ENCODE results near the gene LSM4.

The LSM4 gene

DNA sequence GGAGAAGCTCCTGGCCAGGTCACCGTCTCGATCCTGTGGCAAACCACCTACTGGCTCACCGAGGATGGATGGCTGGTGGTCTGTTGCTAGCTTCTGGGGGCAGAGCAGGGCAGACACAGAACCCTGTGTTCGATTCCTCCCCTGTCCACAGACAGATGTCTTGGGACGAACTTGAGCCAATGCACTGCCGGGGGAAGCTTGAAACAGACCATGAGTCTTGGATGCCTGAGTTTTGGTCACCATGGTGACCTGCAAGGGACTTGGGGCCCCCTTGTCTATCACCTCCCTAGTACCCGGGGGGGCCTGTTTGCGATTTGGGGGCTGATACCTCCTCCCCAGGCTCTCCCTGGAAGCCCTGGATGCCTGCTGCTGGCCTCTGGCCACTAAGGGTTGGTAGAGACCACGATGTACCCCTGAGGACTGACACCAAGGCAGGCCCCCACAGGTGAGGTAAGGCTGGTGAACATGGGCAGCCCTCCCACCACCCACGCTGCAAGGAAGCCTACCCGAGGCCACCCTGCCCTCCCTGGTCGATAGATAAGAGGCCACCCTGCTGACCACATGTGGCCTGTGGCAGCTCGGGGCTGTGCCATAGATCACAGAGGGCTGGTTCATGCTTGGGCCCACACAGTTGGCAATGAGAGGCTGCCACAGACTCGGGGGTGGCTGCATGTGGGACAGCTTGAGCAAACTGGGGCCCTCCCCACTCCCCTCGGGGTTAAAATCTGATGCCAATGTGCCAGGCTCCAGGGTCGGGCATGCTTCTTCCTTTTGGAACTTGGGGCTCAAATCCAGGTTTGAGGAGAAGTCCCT lies 59.3 kb downstream of the LSM4 start:
- TF ChIP-seq, protein P1, sequence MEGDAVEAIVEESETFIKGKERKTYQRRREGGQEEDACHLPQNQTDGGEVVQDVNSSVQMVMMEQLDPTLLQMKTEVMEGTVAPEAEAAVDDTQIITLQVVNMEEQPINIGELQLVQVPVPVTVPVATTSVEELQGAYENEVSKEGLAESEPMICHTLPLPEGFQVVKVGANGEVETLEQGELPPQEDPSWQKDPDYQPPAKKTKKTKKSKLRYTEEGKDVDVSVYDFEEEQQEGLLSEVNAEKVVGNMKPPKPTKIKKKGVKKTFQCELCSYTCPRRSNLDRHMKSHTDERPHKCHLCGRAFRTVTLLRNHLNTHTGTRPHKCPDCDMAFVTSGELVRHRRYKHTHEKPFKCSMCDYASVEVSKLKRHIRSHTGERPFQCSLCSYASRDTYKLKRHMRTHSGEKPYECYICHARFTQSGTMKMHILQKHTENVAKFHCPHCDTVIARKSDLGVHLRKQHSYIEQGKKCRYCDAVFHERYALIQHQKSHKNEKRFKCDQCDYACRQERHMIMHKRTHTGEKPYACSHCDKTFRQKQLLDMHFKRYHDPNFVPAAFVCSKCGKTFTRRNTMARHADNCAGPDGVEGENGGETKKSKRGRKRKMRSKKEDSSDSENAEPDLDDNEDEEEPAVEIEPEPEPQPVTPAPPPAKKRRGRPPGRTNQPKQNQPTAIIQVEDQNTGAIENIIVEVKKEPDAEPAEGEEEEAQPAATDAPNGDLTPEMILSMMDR (IDR thresholded peaks at IDR 0.05) = no peak

DNA sequence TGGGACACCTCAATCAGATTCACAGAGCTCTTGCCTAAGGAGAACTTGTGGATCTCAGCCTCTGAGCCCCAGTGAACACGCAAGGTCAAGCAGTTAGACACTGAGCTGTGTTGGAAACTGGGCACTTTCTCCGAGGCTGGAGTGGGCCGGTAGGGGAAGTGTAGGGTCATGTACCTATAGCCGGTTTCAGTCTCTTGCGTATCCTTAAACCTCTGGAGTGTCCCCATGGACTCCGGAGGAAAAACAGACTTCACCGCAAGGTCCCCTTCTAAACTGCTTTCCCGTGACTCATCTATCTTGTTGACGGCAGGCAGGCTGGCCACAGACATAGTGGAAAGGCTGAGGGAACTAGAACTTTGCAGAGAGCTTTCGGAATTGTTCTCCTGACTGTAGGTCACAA lies 60.0 kb downstream of the LSM4 start:
- TF ChIP-seq, protein P1 (IDR thresholded peaks at IDR 0.05) = no peak

DNA sequence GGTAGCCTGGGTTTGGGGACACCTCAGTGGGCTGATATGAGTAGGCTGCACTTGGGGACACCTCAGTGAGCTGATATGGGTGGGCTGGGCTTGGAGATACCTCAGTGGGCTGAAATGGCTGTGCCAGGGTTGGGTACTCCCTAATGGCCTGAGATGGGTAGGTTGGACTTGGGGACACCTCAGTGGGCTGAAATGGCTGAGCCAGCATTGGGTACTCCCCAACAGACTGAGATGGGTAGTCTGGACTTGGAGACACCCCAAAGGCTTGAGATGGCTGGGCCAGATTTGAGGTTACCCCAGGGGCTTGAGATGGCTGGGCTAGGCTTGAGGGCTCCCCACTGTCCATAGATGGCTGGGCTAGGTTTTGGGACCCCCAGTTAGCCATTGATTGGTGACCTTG lies 60.7 kb downstream of the LSM4 start:
- TF ChIP-seq, protein P1 (IDR thresholded peaks at IDR 0.05) = no peak

DNA sequence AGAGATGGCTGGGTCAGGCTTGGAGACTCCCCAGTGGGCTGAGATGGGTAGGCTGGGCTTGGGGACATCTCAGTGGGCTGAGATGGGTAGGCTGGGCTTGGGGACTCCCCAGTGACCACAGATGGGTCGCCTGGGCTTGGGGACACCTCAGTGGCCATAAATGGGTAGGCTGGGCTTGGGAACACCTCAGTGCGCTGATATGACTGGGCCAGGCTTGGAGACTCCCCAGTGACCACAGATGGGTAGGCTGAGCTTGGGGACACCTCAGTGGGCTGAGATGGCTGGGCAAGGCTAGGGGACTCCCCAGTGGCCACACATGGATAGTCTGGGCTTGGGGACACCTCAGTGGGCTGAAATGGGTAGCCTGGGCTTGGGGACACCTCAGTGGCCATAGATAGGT lies 61.4 kb downstream of the LSM4 start:
- TF ChIP-seq, protein P1 (IDR thresholded peaks at IDR 0.05) = no peak

DNA sequence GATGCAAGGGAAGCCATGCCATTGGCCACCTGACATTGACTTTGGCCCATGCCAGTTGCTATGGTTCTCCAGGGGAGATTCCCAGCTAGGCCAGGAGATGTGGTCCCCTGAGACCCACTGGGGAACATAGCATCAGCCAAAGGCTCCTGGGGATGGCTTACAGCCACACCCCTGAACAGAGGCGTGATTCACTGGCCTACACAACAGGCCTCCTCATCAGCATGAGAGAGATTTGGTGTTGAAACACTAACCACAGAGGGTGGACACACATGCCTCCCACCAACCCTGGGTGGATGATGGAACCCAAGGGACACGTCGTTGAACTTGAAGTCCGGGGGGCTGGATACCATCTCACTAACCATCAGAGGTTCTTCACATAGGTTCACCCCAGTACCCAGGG lies 63.0 kb downstream of the LSM4 start:
- TF ChIP-seq, protein P1 (IDR thresholded peaks at IDR 0.05) = no peak

DNA sequence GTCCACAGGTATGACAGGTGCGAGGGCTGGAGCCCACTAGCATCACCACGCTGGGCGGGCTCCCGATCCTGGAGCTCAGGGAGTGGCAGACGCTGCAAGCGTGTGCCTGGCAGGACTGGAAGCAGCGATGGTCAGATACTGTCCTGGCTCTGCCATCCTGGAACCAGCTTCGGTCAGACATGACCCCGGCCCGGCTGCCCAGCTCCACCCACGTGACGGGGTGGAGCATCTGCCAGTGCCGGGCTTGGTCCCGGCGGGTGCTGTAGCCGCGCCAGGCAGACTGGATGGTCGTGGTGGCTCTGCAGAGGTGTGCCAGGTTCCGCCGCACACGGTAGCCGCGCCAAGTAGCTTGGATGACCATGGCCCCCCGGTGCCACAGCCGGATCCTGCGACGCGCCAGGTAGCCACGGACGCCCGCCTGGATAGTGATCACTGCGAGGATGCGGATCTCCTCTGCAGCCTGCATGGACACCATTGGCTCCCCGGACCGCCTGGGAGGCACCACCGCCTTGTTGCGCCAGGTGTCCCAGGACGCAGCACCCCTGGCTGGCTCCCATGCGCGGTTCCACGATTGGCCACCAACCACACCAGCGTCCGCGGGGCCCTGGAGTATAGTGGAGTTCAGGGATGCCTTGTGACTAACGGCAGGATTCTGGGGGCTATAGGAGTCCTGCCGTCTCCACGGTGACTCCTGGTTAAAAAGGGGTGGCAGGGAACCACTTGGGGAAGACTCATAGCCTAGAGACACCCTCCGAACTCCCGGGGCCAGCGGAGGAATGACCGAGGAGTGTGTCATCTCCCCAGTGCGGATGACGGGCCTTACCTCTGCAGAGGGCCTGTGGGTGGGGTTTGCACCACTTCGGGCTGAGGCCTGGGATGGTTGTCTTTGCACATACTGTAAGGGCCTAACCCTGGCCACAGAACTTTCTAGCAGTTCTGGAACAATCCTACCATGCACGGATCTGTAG lies 65.1 kb downstream of the LSM4 start:
- TF ChIP-seq, protein P1 (IDR thresholded peaks at IDR 0.05) = no peak
